Ectodermal cell (in vitro differentiated cells): ENCODE results near the gene SERPINE1.

ENCODE experiments used
- H3K27ac ChIP-seq: 2 replicates; pipeline ENCODE4 v1.7.0; 2013; ENCODE audit warnings: mild to moderate bottlenecking, low read depth, low read length; ENCODE audit not compliant: insufficient read depth, poor library complexity, severe bottlenecking
- H3K27me3 ChIP-seq: 2 replicates; pipeline ENCODE4 v1.7.0; 2013; ENCODE audit warnings: mild to moderate bottlenecking, low read length; ENCODE audit not compliant: insufficient read depth, control insufficient read depth, poor library complexity, severe bottlenecking
- H3K36me3 ChIP-seq: one replicate; pipeline ENCODE4 v1.7.0; 2013; ENCODE audit warnings: low read length; ENCODE audit not compliant: control insufficient read depth, insufficient read depth
- H3K4me1 ChIP-seq: one replicate; pipeline ENCODE4 v1.7.0; 2013; ENCODE audit warnings: low read length; ENCODE audit not compliant: control insufficient read depth, insufficient read depth
- H3K4me3 ChIP-seq: 2 replicates; pipeline ENCODE4 v1.7.0; 2013; ENCODE audit warnings: low read depth, low read length, control low read depth; ENCODE audit not compliant: insufficient read depth
- H3K9me3 ChIP-seq: 2 replicates; pipeline ENCODE4 v1.7.0; 2013; ENCODE audit warnings: mild to moderate bottlenecking, low read length, moderate library complexity; ENCODE audit not compliant: control insufficient read depth
- whole genome bisulfite sequencing, 2 experiments: methylation state at CpG; one replicate each; pipeline ENCODE4 v1.1.7; 2013; ENCODE audit warnings: missing lambda C conversion rate in 2 of 2; 5-methylcytosine and 5-hydroxymethylcytosine counted together

The SERPINE1 gene

GRCh38 chr7:101169838-101170551 is 43.1 kb downstream of the SERPINE1 start:
- Histone ChIP-seq H3K36me3 (no peaks in the 10 kb centered on the region), H3K4me3 (no peak overlapping the region), H3K27ac (no peak overlapping the region), H3K9me3 (no peaks in the 10 kb centered on the region), H3K4me1 (peaks cover 53% of the 10 kb centered on the region), H3K27me3 (peaks cover 100% of the 10 kb centered on the region)
- WGBS, 2 experiments, result 2% methylated on average over 32 to 33 of the region's 33 CpGs

- no peak overlapping the region for H3K4me3 ChIP-seq
Observed at GRCh38 chr7:101170617-101171441, 43.9 kb downstream of the SERPINE1 start.

GRCh38 chr7:101171442-101171837 is 44.5 kb downstream of the SERPINE1 start:
- H3K27me3 ChIP-seq, result peaks cover 100% of the 10 kb centered on the region
- peaks cover 43% of the 10 kb centered on the region for H3K4me1 ChIP-seq
- H3K36me3 ChIP-seq, result no peaks in the 10 kb centered on the region
- no peak overlapping the region for H3K4me3 ChIP-seq
- WGBS, 2 experiments, result 5% methylated on average over 12 of the region's 13 CpGs
- no peaks in the 10 kb centered on the region for H3K9me3 ChIP-seq
- no peak overlapping the region for H3K27ac ChIP-seq

More at GRCh38 chr7:101170617-101171441, 43.9 kb downstream of the SERPINE1 start:
- Histone ChIP-seq H3K27ac (no peak overlapping the region), H3K9me3 (no peaks in the 10 kb centered on the region), H3K36me3 (no peaks in the 10 kb centered on the region), H3K27me3 (peaks cover 100% of the 10 kb centered on the region), H3K4me1 (peaks cover 49% of the 10 kb centered on the region)
- 5 to 9% methylated on average over 17 of the region's 17 CpGs for WGBS, 2 experiments

- H3K9me3 ChIP-seq, result no peaks in the 10 kb centered on the region
- no peaks in the 10 kb centered on the region for H3K36me3 ChIP-seq
- no peak overlapping the region for H3K27ac ChIP-seq
- 1% methylated on average over 79 of the region's 79 CpGs for WGBS, 2 experiments
- H3K4me3 ChIP-seq, result no peak overlapping the region
- H3K27me3 ChIP-seq, result peaks cover 98% of the 10 kb centered on the region
- peaks cover 36% of the 10 kb centered on the region for H3K4me1 ChIP-seq
Observed at GRCh38 chr7:101172005-101172853, 45.3 kb downstream of the SERPINE1 start.

GRCh38 chr7:101172854-101173751 is 46.2 kb downstream of the SERPINE1 start:
- Histone ChIP-seq H3K4me1 (peaks cover 28% of the 10 kb centered on the region), H3K4me3 (no peak overlapping the region), H3K9me3 (no peaks in the 10 kb centered on the region), H3K36me3 (no peaks in the 10 kb centered on the region), H3K27me3 (peaks cover 98% of the 10 kb centered on the region), H3K27ac (no peak overlapping the region)
- WGBS, 2 experiments, result 4 to 5% methylated on average over 52 to 53 of the region's 53 CpGs

- 14 to 17% methylated on average over 16 of the region's 16 CpGs for WGBS, 2 experiments
- H3K27ac ChIP-seq, result no peak overlapping the region
Observed at GRCh38 chr7:101173752-101174244, 46.9 kb downstream of the SERPINE1 start.

GRCh38 chr7:101174322-101174854 is 47.5 kb downstream of the SERPINE1 start:
- Histone ChIP-seq H3K9me3 (no peaks in the 10 kb centered on the region), H3K4me1 (peaks cover 30% of the 10 kb centered on the region), H3K36me3 (no peaks in the 10 kb centered on the region), H3K4me3 (no peak overlapping the region), H3K27me3 (peaks cover 98% of the 10 kb centered on the region), H3K27ac (no peak overlapping the region)
- 35 to 36% methylated on average over 28 of the region's 28 CpGs for WGBS, 2 experiments

More at GRCh38 chr7:101173752-101174244, 46.9 kb downstream of the SERPINE1 start:
- no peak overlapping the region for H3K4me3 ChIP-seq
- H3K4me1 ChIP-seq, result peaks cover 25% of the 10 kb centered on the region
- no peaks in the 10 kb centered on the region for H3K9me3 ChIP-seq
- H3K36me3 ChIP-seq, result no peaks in the 10 kb centered on the region
- peaks cover 98% of the 10 kb centered on the region for H3K27me3 ChIP-seq

- no peaks in the 10 kb centered on the region for H3K9me3 ChIP-seq
- peaks cover 32% of the 10 kb centered on the region for H3K4me1 ChIP-seq
- H3K27ac ChIP-seq, result no peak overlapping the region
- H3K4me3 ChIP-seq, result no peak overlapping the region
- WGBS, 2 experiments, result 61 to 63% methylated on average over 3 of the region's 3 CpGs
- no peaks in the 10 kb centered on the region for H3K36me3 ChIP-seq
- H3K27me3 ChIP-seq, result peaks cover 98% of the 10 kb centered on the region
Observed at GRCh38 chr7:101175664-101176063, 48.8 kb downstream of the SERPINE1 start.

GRCh38 chr7:101177644-101178043 is 50.7 kb downstream of the SERPINE1 start:
- H3K4me1 ChIP-seq, result peaks cover 22% of the 10 kb centered on the region
- no peaks in the 10 kb centered on the region for H3K9me3 ChIP-seq
- no peaks in the 10 kb centered on the region for H3K36me3 ChIP-seq
- WGBS, 2 experiments, result 91 to 96% methylated on average over 2 of the region's 2 CpGs
- peaks cover 89% of the 10 kb centered on the region for H3K27me3 ChIP-seq
- no peak overlapping the region for H3K27ac ChIP-seq
- H3K4me3 ChIP-seq, result no peak overlapping the region
